Chondrocyte (in vitro differentiated cells): ENCODE measurements around the gene CREB3L4. TPM values are rescaled to one million over a fixed set of nuclear protein-coding genes. Genes with fewer than 3 reads are reported as not detected.
A peak's percentile ranks its signal among the peaks of the same experiment; 100 is the strongest.

ENCODE experiments used
- DNase-seq: peaks from one replicate; pipeline ENCODE4 v3.0.0; 2021; ENCODE audit warnings: mixed read lengths, low spot score
- H3K27ac Mint-ChIP-seq: one replicate; pipeline ENCODE4 v1.8.0; 2021; ENCODE audit warnings: mild to moderate bottlenecking, moderate library complexity, mixed read lengths; ENCODE audit not compliant: unreplicated experiment
- H3K27me3 Mint-ChIP-seq: 2 replicates; pipeline ENCODE4 v1.8.0; 2021; ENCODE audit warnings: low read depth, mixed read lengths
- H3K36me3 Mint-ChIP-seq: 2 replicates; pipeline ENCODE4 v1.8.0; 2021; ENCODE audit warnings: low read depth, mixed read lengths
- H3K4me1 Mint-ChIP-seq: 2 replicates; pipeline ENCODE4 v1.8.0; 2021; ENCODE audit warnings: low read depth, mild to moderate bottlenecking, mixed read lengths
- H3K4me3 Mint-ChIP-seq: one replicate; pipeline ENCODE4 v1.8.0; 2021; ENCODE audit warnings: mild to moderate bottlenecking, moderate library complexity, mixed read lengths; ENCODE audit not compliant: unreplicated experiment
- H3K9me3 Mint-ChIP-seq: 2 replicates; pipeline ENCODE4 v1.8.0; 2021; ENCODE audit warnings: low read depth, mixed read lengths
- total RNA-seq: library from RNA; stranded (reverse); gene quantifications from 3 replicates; pipeline ENCODE4 v1.2.1, GENCODE V29; 2021
- TF ChIP-seq, protein P1 (sequence below): fragments of 200-600 bp; sonication (generic); IDR thresholded peaks from 2 replicates; pipeline ENCODE4 v1.5.0; 2021; ENCODE audit warnings: antibody characterized with exemption, mild to moderate bottlenecking, moderate library complexity

Gene CREB3L4
- total RNA-seq, 1 donor from 2014 or later = 3.7 TPM

DNA sequence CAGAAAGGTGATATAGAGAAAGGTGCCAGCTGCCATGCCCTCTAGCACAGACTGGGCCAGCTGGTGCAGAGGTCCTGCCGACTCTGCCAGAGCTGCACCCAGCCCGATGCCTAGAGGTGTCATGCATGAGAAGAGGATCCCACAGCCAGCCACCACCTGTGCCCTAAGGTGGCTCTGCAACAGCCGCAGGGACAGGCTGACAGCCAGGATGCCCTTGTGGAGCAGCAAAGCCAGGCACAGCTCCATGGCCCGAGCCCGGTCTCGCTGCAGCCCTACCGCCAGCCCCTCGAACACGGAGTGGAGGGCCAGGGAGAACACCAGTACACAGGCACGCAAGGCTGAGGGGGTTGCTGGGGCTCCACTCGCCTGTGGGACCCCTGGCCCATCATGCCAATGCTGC is 7.5 kb upstream of the CREB3L4 start:
- H3K36me3 Mint-ChIP-seq = peaks cover 4% of the 10 kb centered on the region
- H3K4me3 Mint-ChIP-seq = no peak overlapping the region
- no peak overlapping the region for H3K27ac Mint-ChIP-seq
- no peaks in the 10 kb centered on the region for H3K27me3 Mint-ChIP-seq
- TF ChIP-seq, protein P1, sequence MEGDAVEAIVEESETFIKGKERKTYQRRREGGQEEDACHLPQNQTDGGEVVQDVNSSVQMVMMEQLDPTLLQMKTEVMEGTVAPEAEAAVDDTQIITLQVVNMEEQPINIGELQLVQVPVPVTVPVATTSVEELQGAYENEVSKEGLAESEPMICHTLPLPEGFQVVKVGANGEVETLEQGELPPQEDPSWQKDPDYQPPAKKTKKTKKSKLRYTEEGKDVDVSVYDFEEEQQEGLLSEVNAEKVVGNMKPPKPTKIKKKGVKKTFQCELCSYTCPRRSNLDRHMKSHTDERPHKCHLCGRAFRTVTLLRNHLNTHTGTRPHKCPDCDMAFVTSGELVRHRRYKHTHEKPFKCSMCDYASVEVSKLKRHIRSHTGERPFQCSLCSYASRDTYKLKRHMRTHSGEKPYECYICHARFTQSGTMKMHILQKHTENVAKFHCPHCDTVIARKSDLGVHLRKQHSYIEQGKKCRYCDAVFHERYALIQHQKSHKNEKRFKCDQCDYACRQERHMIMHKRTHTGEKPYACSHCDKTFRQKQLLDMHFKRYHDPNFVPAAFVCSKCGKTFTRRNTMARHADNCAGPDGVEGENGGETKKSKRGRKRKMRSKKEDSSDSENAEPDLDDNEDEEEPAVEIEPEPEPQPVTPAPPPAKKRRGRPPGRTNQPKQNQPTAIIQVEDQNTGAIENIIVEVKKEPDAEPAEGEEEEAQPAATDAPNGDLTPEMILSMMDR = no peak
- peaks cover 65% of the 10 kb centered on the region for H3K4me1 Mint-ChIP-seq
- no peaks in the 10 kb centered on the region for H3K9me3 Mint-ChIP-seq
- DNase-seq = peak; percentile 88

DNA sequence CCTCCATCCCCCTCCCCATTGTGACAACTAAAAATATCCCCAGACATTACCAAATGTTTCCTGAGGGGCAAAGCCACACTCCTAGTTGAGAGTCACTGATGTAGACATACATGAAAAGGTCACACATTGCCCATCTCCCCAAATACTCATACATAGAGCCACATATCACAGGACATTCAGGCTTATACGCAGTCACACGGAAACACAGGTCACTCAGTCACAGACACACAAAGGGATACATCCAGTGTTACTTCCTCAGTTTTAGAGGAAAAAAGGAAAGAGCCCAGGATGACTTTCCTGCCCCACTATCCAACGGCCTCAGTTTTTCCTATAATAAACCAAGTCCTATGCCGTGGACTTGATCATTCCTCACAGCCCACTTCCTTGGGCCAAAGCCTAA is 6.3 kb upstream of the CREB3L4 start:
- H3K27me3 Mint-ChIP-seq = no peaks in the 10 kb centered on the region
- peaks cover 4% of the 10 kb centered on the region for H3K36me3 Mint-ChIP-seq
- TF ChIP-seq, protein P1 = no peak
- H3K4me3 Mint-ChIP-seq = peak overlapping the region; percentile 88
- no peak for DNase-seq
- H3K4me1 Mint-ChIP-seq = peaks cover 73% of the 10 kb centered on the region
- H3K9me3 Mint-ChIP-seq = no peaks in the 10 kb centered on the region
- H3K27ac Mint-ChIP-seq = peak overlapping the region; percentile 94

DNA sequence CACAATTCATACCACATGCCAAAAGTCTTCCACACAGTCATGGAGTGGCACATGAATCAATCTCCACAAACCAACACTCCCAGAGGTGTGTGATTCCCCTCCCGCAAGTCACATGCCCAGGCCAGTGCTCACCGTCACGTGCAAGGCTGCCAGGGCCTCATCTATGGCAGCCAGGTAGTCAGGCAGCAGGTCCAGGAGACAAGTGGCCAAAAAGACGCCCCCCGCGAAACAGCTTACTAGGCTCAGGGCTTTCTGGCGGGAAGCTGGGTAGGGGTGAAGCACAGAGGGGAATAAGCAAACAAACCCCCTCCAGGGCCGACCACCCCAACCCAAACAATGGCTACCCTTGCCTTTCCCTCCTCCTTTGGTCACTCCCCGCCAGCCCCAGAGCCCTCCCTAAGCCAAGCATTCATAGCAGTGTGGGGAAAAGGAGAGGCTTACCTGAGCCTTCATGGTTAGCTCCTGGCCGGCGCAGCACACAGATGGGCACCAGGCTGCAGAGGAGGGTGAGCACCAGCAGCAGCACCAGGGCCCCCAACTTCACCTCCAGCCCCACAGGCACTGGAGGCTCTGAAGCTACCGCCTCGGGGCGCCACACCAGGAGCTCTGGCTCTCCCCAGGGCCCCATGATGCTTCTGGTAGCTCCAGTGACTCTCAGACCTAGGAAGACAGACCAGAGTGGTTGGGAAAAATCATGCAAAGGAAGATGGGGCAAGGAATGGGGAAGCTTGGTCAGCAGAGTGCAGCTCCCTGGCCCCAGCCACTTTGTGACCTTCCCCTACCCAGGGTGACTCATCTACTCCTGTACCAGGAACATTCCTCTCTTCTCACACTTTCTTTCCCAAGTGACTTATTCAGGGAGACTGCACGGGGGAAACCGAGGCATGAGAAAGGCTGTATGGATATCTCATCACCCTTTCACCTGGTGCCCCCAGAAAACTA is 5.3 kb upstream of the CREB3L4 start:
- no peak for DNase-seq
- peak overlapping the region; percentile 88 for H3K4me3 Mint-ChIP-seq
- peaks cover 71% of the 10 kb centered on the region for H3K4me1 Mint-ChIP-seq
- peaks cover 4% of the 10 kb centered on the region for H3K36me3 Mint-ChIP-seq
- H3K27ac Mint-ChIP-seq = peak overlapping the region; percentile 94
- TF ChIP-seq, protein P1 = no peak
- no peaks in the 10 kb centered on the region for H3K9me3 Mint-ChIP-seq
- no peaks in the 10 kb centered on the region for H3K27me3 Mint-ChIP-seq

DNA sequence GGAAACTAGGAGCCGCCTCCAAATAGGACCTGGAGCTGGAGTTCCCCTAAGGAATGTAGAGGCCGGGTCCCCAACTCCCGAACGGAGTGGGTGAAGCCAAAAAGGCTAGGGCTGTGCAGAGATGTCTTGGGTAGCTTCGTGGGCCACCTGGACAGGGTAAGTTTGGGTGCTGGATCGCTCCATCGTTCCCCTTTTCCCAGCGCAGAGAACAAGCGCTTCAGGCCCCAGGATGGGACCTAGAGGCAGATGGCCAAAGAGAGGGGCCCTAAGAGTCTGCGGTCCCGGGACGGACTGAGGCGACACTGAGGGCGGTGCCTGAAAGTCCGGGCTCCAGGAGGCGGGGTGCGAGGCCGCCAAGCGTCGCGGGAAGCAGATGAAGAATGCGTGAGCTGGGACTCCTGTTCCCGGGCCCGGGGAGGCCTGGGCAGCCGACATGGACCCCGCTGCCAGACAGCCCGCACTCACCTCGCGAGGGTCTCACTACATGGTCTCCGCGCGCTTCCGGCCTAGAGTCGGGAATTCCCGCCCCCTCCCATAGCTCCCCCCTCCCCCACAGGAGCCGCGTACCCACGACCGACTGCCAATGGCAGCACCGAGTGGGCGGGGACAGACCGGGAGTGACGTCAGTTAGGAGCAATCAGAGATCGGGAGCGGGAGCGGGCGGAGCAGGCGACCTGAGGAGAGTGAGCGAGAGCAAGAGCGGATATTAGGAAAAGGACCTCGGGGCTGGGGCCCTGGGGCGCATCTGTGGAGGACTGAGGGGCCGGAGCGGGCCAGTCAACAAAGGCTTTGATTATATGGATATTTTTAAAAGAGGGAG is 4.5 kb upstream of the CREB3L4 start, which contains the start of gene SLC39A1:
Gene SLC39A1 (minus strand): TSS at position 508 of the 820 bp plus-strand sequence. CDS start 822 bp downstream, outside the sequence.
- Mint-ChIP-seq H3K27me3 (no peaks in the 10 kb centered on the region), H3K4me1 (peaks cover 73% of the 10 kb centered on the region), H3K36me3 (peaks cover 4% of the 10 kb centered on the region), H3K9me3 (no peaks in the 10 kb centered on the region), H3K27ac (peak within 1 kb of the TSS; percentile 94), H3K4me3 (peak within 1 kb of the TSS; percentile 88)
- TF ChIP-seq, protein P1 = no peak
- peak; percentile 99 for DNase-seq

DNA sequence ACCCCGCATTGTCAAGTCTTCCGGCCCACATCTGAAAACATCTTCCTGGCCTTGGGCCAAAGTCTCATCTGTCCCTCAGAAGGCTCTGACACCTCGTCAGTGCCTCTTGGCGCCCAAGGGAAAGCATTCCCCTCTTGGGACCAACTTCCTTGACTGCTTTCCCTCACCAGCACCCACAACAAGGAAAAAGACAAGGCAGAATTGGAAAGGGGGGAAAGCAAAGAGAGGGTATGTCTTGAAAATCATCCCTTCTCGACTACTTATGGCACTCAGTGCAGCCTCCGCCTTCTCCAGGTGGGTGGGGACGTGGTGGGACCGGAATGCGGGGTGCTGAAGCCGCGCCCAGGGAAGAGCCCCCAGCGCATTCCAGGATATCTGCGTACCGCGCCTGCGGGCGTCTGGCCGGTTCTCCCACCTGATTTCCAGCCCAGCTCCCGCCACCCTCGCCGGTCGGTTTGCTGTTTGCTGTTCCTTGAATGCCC is 3.8 kb upstream of the CREB3L4 start:
- Mint-ChIP-seq H3K4me3 (peak overlapping the region; percentile 88), H3K9me3 (no peaks in the 10 kb centered on the region), H3K27me3 (no peaks in the 10 kb centered on the region), H3K36me3 (peaks cover 4% of the 10 kb centered on the region), H3K27ac (peak overlapping the region; percentile 94), H3K4me1 (peaks cover 73% of the 10 kb centered on the region)
- DNase-seq = peak; percentile 86
- TF ChIP-seq, protein P1 = no peak
